ENCODE data around the gene PFN3. TPM values are rescaled to one million over a fixed set of nuclear protein-coding genes. Genes with fewer than 3 reads are reported as not detected.

The PFN3 gene
- total and polyA plus RNA-seq, 2 of the 13 experiments (the other 11 are each of a cell fraction or from before 2014, with no cell fraction given): not detected

GRCh38 chr5:177446200-177447065 lies 46.0 kb upstream of the PFN3 start, which contains the start of gene PRR7 (continued):
- peak; percentile 92 for TF ChIP-seq ZBTB14 (CRISPR knock-in tag; IDR thresholded peaks at IDR 0.05)
- no peak for TF ChIP-seq ISX (CRISPR knock-in tag; conservative IDR thresholded peaks at IDR 0.05)
- no peak for TF ChIP-seq CREB1 (IDR thresholded peaks at IDR 0.05)
- no peak for TF ChIP-seq CREB1 (CRISPR knock-in tag; IDR thresholded peaks at IDR 0.05)
- no peak for TF ChIP-seq TBX3 (IDR thresholded peaks at IDR 0.05; ENCODE audit: borderline replicate concordance)
- TF ChIP-seq, protein P1, sequence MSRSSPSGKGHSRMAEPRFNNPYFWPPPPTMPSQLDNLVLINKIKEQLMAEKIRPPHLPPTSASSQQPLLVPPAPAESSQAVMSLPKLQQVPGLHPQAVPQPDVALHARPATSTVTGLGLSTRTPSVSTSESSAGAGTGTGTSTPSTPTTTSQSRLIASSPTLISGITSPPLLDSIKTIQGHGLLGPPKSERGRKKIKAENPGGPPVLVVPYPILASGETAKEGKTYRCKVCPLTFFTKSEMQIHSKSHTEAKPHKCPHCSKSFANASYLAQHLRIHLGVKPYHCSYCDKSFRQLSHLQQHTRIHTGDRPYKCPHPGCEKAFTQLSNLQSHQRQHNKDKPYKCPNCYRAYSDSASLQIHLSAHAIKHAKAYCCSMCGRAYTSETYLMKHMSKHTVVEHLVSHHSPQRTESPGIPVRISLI (CRISPR knock-in tag; IDR thresholded peaks at IDR 0.05; ENCODE audit: borderline replicate concordance): no peak
- TF ChIP-seq ZNF749 (CRISPR knock-in tag; IDR thresholded peaks at IDR 0.05; ENCODE audit: borderline replicate concordance): no peak
- no peak for TF ChIP-seq CBX1 (IDR thresholded peaks at IDR 0.05; ENCODE audit: low read depth)
- TF ChIP-seq TARDBP (CRISPR knock-in tag; IDR thresholded peaks at IDR 0.05): no peak
- 0 out of 2 replicates have a peak, but pooled peaks have one; percentile 33 for TF ChIP-seq CCDC6 (CRISPR knock-in tag; IDR thresholded peaks at IDR 0.05)
- TF ChIP-seq, protein P2, sequence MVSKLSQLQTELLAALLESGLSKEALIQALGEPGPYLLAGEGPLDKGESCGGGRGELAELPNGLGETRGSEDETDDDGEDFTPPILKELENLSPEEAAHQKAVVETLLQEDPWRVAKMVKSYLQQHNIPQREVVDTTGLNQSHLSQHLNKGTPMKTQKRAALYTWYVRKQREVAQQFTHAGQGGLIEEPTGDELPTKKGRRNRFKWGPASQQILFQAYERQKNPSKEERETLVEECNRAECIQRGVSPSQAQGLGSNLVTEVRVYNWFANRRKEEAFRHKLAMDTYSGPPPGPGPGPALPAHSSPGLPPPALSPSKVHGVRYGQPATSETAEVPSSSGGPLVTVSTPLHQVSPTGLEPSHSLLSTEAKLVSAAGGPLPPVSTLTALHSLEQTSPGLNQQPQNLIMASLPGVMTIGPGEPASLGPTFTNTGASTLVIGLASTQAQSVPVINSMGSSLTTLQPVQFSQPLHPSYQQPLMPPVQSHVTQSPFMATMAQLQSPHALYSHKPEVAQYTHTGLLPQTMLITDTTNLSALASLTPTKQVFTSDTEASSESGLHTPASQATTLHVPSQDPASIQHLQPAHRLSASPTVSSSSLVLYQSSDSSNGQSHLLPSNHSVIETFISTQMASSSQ (IDR thresholded peaks at IDR 0.05; ENCODE audit: low read depth): no peak
- TF ChIP-seq, protein P2 (CRISPR knock-in tag; IDR thresholded peaks at IDR 0.05; ENCODE audit: borderline replicate concordance): no peak
- no peak for TF ChIP-seq ZNF567 (CRISPR knock-in tag; IDR thresholded peaks at IDR 0.05; ENCODE audit: borderline replicate concordance)
- TF ChIP-seq, protein P3, sequence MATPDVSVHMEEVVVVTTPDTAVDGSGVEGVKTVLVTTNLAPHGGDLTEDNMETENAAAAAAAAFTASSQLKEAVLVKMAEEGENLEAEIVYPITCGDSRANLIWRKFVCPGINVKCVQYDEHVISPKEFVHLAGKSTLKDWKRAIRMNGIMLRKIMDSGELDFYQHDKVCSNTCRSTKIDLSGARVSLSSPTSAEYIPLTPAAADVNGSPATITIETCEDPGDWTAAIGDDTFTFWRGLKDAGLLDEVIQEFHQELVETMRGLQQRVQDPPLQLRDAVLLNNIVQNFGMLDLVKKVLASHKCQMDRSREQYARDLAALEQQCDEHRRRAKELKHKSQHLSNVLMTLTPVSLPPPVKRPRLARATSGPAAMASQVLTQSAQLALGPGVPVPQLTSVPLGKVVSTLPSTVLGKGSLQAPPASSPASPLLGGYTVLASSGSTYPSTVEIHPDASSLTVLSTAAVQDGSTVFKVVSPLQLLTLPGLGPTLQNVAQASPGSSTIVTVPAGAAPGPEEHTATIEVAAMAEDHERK (CRISPR knock-in tag; IDR thresholded peaks at IDR 0.05; ENCODE audit: low read depth): no peak; the same call in 1 of the 2 replicates
- no peak for TF ChIP-seq HOXA9 (CRISPR knock-in tag; IDR thresholded peaks at IDR 0.05; ENCODE audit: borderline replicate concordance)
- 0 out of 2 replicates have a peak, but pooled peaks have one; percentile 14 for TF ChIP-seq KMT2A (CRISPR knock-in tag; IDR thresholded peaks at IDR 0.05)
- TF ChIP-seq, protein P4, sequence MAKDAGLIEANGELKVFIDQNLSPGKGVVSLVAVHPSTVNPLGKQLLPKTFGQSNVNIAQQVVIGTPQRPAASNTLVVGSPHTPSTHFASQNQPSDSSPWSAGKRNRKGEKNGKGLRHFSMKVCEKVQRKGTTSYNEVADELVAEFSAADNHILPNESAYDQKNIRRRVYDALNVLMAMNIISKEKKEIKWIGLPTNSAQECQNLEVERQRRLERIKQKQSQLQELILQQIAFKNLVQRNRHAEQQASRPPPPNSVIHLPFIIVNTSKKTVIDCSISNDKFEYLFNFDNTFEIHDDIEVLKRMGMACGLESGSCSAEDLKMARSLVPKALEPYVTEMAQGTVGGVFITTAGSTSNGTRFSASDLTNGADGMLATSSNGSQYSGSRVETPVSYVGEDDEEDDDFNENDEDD (CRISPR knock-in tag; IDR thresholded peaks at IDR 0.05; ENCODE audit: borderline replicate concordance): no peak
- TF ChIP-seq PITX1 (CRISPR knock-in tag; IDR thresholded peaks at IDR 0.05): 0 out of 2 replicates have a peak, but pooled peaks have one; percentile 24
- TF ChIP-seq MED1 (CRISPR knock-in tag; IDR thresholded peaks at IDR 0.05): no peak
- TF ChIP-seq MAF1 (CRISPR knock-in tag; IDR thresholded peaks at IDR 0.05; ENCODE audit: borderline replicate concordance): no peak

Measured in HepG2 (cell line).